H1 (cell line): ENCODE data around the gene TMEM245. TPM values are rescaled to one million over a fixed set of nuclear protein-coding genes. Genes with fewer than 3 reads are reported as not detected.

ENCODE experiments used
- CTCF ChIA-PET: fragments of 300-600 bp; sonication (Branson Sonifier 250); formaldehyde crosslinking; loops from one replicate; lab custom pipeline; 2021; ENCODE audit not compliant: partially characterized antibody; lab: Charles Lee
- POLR2A ChIA-PET: fragments of 300-600 bp; sonication (Branson Sonifier 250); formaldehyde crosslinking; loops from one replicate; lab custom pipeline; 2021; ENCODE audit warnings: inconsistent platforms; ENCODE audit not compliant: partially characterized antibody; lab: Charles Lee
- DNase-seq, 2 experiments: peaks; one replicate each; pipeline versions ENCODE4 v3.0.0 to v3.0.0-alpha.2; 2010 to 2022; ENCODE audit warnings: low spot score in 2 of 2, low read depth in 1 of 2, mixed read lengths in 1 of 2
- FAIRE-seq: peaks from 2 replicates; lab custom pipeline; 2011; peaks lifted over from hg19 to GRCh38; lab: Jason Lieb, UNC
- H2AFZ ChIP-seq: 2 replicates; pipeline ENCODE4 v1.8.1; 2012; ENCODE audit warnings: low read length, inconsistent platforms
- H2AK5ac ChIP-seq: 2 replicates; pipeline ENCODE4 v1.6.1; 2013; ENCODE audit warnings: low read depth, low read length
- H2BK120ac ChIP-seq: replicated peaks from 2 replicates; pipeline ENCODE3; 2013; ENCODE audit warnings: low read depth, low read length, inconsistent platforms
- H2BK12ac ChIP-seq: 2 replicates; pipeline ENCODE4 v1.6.1; 2013; ENCODE audit warnings: low read depth, low read length
- H2BK15ac ChIP-seq: 2 replicates; pipeline ENCODE4 v1.6.1; 2013; ENCODE audit warnings: low read length
- H2BK20ac ChIP-seq: 2 replicates; pipeline ENCODE4 v1.6.1; 2013; ENCODE audit warnings: low read length
- H2BK5ac ChIP-seq: 2 replicates; pipeline ENCODE4 v1.6.1; 2013; ENCODE audit warnings: low read depth, low read length
- H3K14ac ChIP-seq: 2 replicates; pipeline ENCODE4 v1.6.1; 2013; ENCODE audit warnings: inconsistent platforms; ENCODE audit not compliant: insufficient read length
- H3K18ac ChIP-seq: 2 replicates; pipeline ENCODE4 v1.6.1; 2013; ENCODE audit warnings: low read length; ENCODE audit errors: extremely low read depth
- H3K23ac ChIP-seq: 2 replicates; pipeline ENCODE4 v1.6.1; 2013; ENCODE audit warnings: inconsistent platforms; ENCODE audit not compliant: insufficient read length
- H3K23me2 ChIP-seq: 2 replicates; pipeline ENCODE4 v1.6.1; 2013; ENCODE audit warnings: low read depth, low read length
- H3K27ac ChIP-seq: 2 replicates; pipeline ENCODE4 v1.6.1; 2011; ENCODE audit warnings: low read depth, low read length, inconsistent platforms
- H3K27me3 ChIP-seq, 4 experiments: replicated peaks in 1 of 4; 1 replicate in 1 of 4; 2 replicates in 3 of 4; pipeline versions ENCODE4 v1.6.1 to v1.8.1; 2011 to 2013; ENCODE audit warnings: low read length in 3 of 4, mild to moderate bottlenecking in 3 of 4, inconsistent platforms in 2 of 4, mixed read lengths in 2 of 4, moderate library complexity in 1 of 4; ENCODE audit not compliant: control insufficient read depth in 3 of 4, insufficient read depth in 3 of 4; ENCODE audit errors: extremely low read depth in 1 of 4
- H3K36me3 ChIP-seq, 4 experiments: 2 replicates each; pipeline versions ENCODE4 v1.6.1 to v1.8.1; 2011 to 2013; ENCODE audit warnings: mild to moderate bottlenecking in 4 of 4, low read length in 3 of 4, moderate library complexity in 2 of 4, control low read depth in 1 of 4, inconsistent platforms in 1 of 4; ENCODE audit not compliant: insufficient read depth in 4 of 4, control insufficient read depth in 2 of 4
- H3K4ac ChIP-seq: replicated peaks from 2 replicates; pipeline ENCODE3; 2013; ENCODE audit warnings: low read length, low read depth, mixed read lengths, inconsistent platforms; ENCODE audit not compliant: insufficient read length
- H3K4me1 ChIP-seq, 4 experiments: replicated peaks in 1 of 4; 1 replicate in 1 of 4; 2 replicates in 3 of 4; pipeline versions ENCODE4 v1.6.1 to v1.8.1; 2011 to 2013; ENCODE audit warnings: low read length in 3 of 4, inconsistent platforms in 2 of 4, mixed read lengths in 1 of 4; ENCODE audit not compliant: insufficient read depth in 4 of 4, control insufficient read depth in 3 of 4
- H3K4me2 ChIP-seq, 2 experiments: 2 replicates each; pipeline versions ENCODE4 v1.6.1 to v1.8.1; 2011 to 2013; ENCODE audit warnings: low read depth in 2 of 2, low read length in 2 of 2, control low read depth in 1 of 2, inconsistent platforms in 1 of 2, mild to moderate bottlenecking in 1 of 2; ENCODE audit not compliant: insufficient read depth in 1 of 2
- H3K4me3 ChIP-seq, 4 experiments: fragments of 200-600, 300-600 bp in 1 of 4; sonication (generic), shearing (Covaris generic), sonication (Bioruptor Twin) in 1 of 4; 2 replicates each; pipeline versions ENCODE4 v1.5.1 to v1.8.1; 2011 to 2016; ENCODE audit warnings: low read length in 4 of 4, low read depth in 3 of 4, control low read depth in 2 of 4, inconsistent platforms in 2 of 4, mild to moderate bottlenecking in 2 of 4, mixed read lengths in 1 of 4, moderate library complexity in 1 of 4; ENCODE audit not compliant: insufficient read depth in 2 of 4; ENCODE audit errors: extremely low read depth in 1 of 4
- H3K56ac ChIP-seq: replicated peaks from 2 replicates; pipeline ENCODE3; 2013; ENCODE audit warnings: low read depth, mild to moderate bottlenecking, mixed read lengths, low read length, inconsistent platforms; ENCODE audit not compliant: insufficient read length
- H3K79me1 ChIP-seq: 2 replicates; pipeline ENCODE4 v1.6.1; 2013; ENCODE audit warnings: low read depth, low read length, control low read depth
- H3K79me2 ChIP-seq, 2 experiments: 2 replicates each; pipeline versions ENCODE4 v1.6.1 to v1.8.1; 2012 to 2013; ENCODE audit warnings: low read length in 2 of 2, mild to moderate bottlenecking in 2 of 2, inconsistent platforms in 1 of 2; ENCODE audit not compliant: insufficient read depth in 2 of 2, control insufficient read depth in 1 of 2
- H3K9ac ChIP-seq, 4 experiments: replicated peaks in 1 of 4; 1 replicate in 1 of 4; 2 replicates in 3 of 4; pipeline versions ENCODE4 v1.6.1 to v1.8.1; 2011 to 2013; ENCODE audit warnings: low read depth in 3 of 4, low read length in 3 of 4, control low read depth in 2 of 4, mild to moderate bottlenecking in 2 of 4, moderate library complexity in 2 of 4, inconsistent platforms in 1 of 4; ENCODE audit errors: extremely low read depth in 1 of 4
- H3K9me3 ChIP-seq, 2 experiments: 2 replicates each; pipeline versions ENCODE4 v1.6.1 to v1.8.1; 2012 to 2013; ENCODE audit warnings: mild to moderate bottlenecking in 2 of 2, moderate library complexity in 2 of 2, control low read depth in 1 of 2, inconsistent platforms in 1 of 2, low read depth in 1 of 2, low read length in 1 of 2, mixed read lengths in 1 of 2; ENCODE audit not compliant: insufficient read depth in 2 of 2
- H4K20me1 ChIP-seq, 2 experiments: replicated peaks in 1 of 2; 2 replicates each; pipeline versions ENCODE3 to v1.8.1; 2011 to 2013; ENCODE audit warnings: inconsistent platforms in 2 of 2, low read length in 2 of 2, mild to moderate bottlenecking in 1 of 2; ENCODE audit not compliant: insufficient read depth in 2 of 2, control insufficient read depth in 1 of 2
- H4K5ac ChIP-seq: 2 replicates; pipeline ENCODE4 v1.6.1; 2013; ENCODE audit warnings: low read length, low read depth, mixed read lengths, inconsistent platforms; ENCODE audit not compliant: insufficient read length
- H4K8ac ChIP-seq: 2 replicates; pipeline ENCODE4 v1.8.0; 2013; ENCODE audit warnings: mild to moderate bottlenecking, moderate library complexity, low read length, inconsistent platforms; ENCODE audit not compliant: insufficient read depth; ENCODE audit errors: extremely low read depth
- H4K91ac ChIP-seq: replicated peaks from 2 replicates; pipeline ENCODE3; 2013; ENCODE audit warnings: low read length, mixed read lengths, inconsistent platforms; ENCODE audit not compliant: insufficient read length
- SP2 ChIP-seq: IDR thresholded peaks from 2 replicates; pipeline ENCODE4 v1.6.1; 2012; ENCODE audit warnings: mild to moderate bottlenecking, low read length, inconsistent platforms
- TBP ChIP-seq: IDR thresholded peaks from 2 replicates; pipeline ENCODE4 v1.6.1; 2011; ENCODE audit warnings: low read depth, low read length, improper control_type of control experiment
- WGBS, 2 experiments: shearing (Covaris generic) in 1 of 2; methylation state at CpG; one replicate each; pipeline versions ENCODE4 v1.1.6 to v1.1.7; 2013 to 2015; ENCODE audit warnings: low lambda C conversion rate in 2 of 2, mixed read lengths in 2 of 2, inconsistent platforms in 1 of 2, low coverage in 1 of 2, missing lambda C conversion rate in 1 of 2; ENCODE audit not compliant: insufficient replicate concordance in 2 of 2, insufficient coverage in 1 of 2, insufficient read length in 1 of 2; ENCODE audit errors: extremely low coverage in 1 of 2, missing lambda C conversion rate in 1 of 2; 5-methylcytosine and 5-hydroxymethylcytosine counted together
- polyA plus RNA-seq, 7 experiments: library from polyadenylated mRNA; depleted of rRNA in 3 of 7; stranded (reverse) in 5 of 7; unstranded in 2 of 7; fragments of >200 nt in 5 of 7; fragments of 200-250 nt in 2 of 7; gene quantifications; 1 replicate in 5 of 7; 2 replicates in 1 of 7; 4 replicates in 1 of 7; pipeline versions ENCODE4 v1.2.1 to v1.2.3, GENCODE V29; 2011 to 2013; ENCODE audit warnings: missing spikeins in 2 of 7, mixed read lengths in 2 of 7
- total RNA-seq: library from RNA; stranded (reverse); fragmentation: NEBNext Ultra II Directional; extraction: Animal tissue kit (Norgen Biotek cat#: 25700); gene quantifications from 2 replicates; pipeline ENCODE4 v1.2.1, GENCODE V29; 2021

TMEM245 gene
- total and polyA plus RNA-seq, 2 of the 8 experiments (the other 6 are each of a cell fraction or from before 2014, with no cell fraction given) = 44.3 to 45.8 TPM

DNA sequence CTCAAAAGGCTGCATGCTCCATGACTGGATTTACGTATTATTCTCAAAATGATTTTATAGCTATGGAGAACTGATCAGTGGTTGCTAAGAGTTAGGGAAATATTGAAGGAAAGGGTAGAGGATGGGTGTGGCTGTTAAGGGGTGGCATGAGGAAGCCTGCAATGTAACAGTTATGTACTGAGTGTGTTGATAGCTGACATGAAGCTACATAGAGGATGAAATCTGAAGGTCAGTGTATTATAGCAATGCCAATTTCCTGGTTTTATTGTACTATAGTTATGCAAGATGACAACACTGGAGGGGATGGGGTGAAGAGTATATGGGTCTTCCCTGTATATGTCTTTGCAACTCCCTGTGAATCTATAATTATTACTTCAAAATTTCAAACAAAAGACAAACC lies 51.0 kb downstream of the TMEM245 start:
- Histone ChIP-seq H2BK120ac (no peak overlapping the region), H4K91ac (no peak overlapping the region), H3K79me1 (no peaks in the 10 kb centered on the region), H4K20me1 (peaks cover 0 to 1% of the 10 kb centered on the region in 2 experiments), H4K8ac (no peak overlapping the region), H2AFZ (no peak overlapping the region), H3K14ac (no peak overlapping the region), H4K5ac (no peak overlapping the region), H3K4me3 (no peak overlapping the region), H3K79me2 (no peaks in the 10 kb centered on the region), H3K4me1 (no peaks in the 10 kb centered on the region), H2AK5ac (no peak overlapping the region), H3K56ac (no peak overlapping the region), H3K4me2 (no peak overlapping the region), H3K27ac (no peak overlapping the region), H2BK5ac (no peak overlapping the region), H3K23me2 (no peaks in the 10 kb centered on the region), H2BK15ac (no peak overlapping the region), H3K18ac (no peak overlapping the region), H3K27me3 (no peaks in the 10 kb centered on the region), H2BK12ac (no peak overlapping the region), H2BK20ac (no peak overlapping the region), H3K36me3 (peaks cover 13 to 70% (median 55%) of the 10 kb centered on the region in 4 experiments), H3K4ac (no peak overlapping the region), H3K23ac (no peak overlapping the region), H3K9me3 (no peaks in the 10 kb centered on the region), H3K9ac (no peak overlapping the region)
- ChIA-PET CTCF (interaction anchor here (0.6 to 1.0 kb wide), 2 partner anchors 9 to 29 kb away, joined by 3 read pairs; no protein-coding TSS in a partner anchor), POLR2A (interaction anchor here (0.7 to 2.7 kb wide), 3 partner anchors 10 to 214 kb away, joined by 4 to 7 read pairs (median 5); no protein-coding TSS in a partner anchor)
- DNase-seq (no peak), FAIRE-seq (no peak)
- WGBS, 2 experiments = 100% methylated on average over 1 of the region's 1 CpG; no CpG with 5 or more reads in 1 of the 2 experiments
- TF ChIP-seq SP2 = no peak
- no peak for TF ChIP-seq TBP
